Middle frontal gyrus (tissue), 1 donor: ENCODE measurements around the gene OR3A3.
"Not testable (repeated sequence)": the region's sequence is repeated elsewhere in the genome, so short reads cannot be mapped to it uniquely, and the experiment has no call there.

Source experiments
- DNase-seq: peaks from one replicate; pipeline ENCODE4 v3.0.0-alpha.2; 2015; ENCODE audit warnings: low spot score; ENCODE audit errors: extremely low spot score

The OR3A3 gene

GRCh38 chr17:3411070-3411469 is at the start of gene OR3A3:
Gene OR3A3 (plus strand): TSS chr17:3411370.
- DNase-seq = no peak

- not testable (repeated sequence) for DNase-seq
Observed at GRCh38 chr17:3371167-3371566, 40.0 kb upstream of the OR3A3 start.

GRCh38 chr17:3378321-3378720 is 32.8 kb upstream of the OR3A3 start:
- no peak for DNase-seq

- DNase-seq = no peak
Observed at GRCh38 chr17:3381957-3382356, 29.2 kb upstream of the OR3A3 start.

GRCh38 chr17:3385869-3386816 is 25.0 kb upstream of the OR3A3 start, which contains the start of gene OR3A2:
Gene OR3A2 (minus strand): TSS chr17:3386308.
- no peak for DNase-seq

- no peak for DNase-seq
Observed at GRCh38 chr17:3389791-3390190, 21.4 kb upstream of the OR3A3 start.

GRCh38 chr17:3397801-3398200 is 13.4 kb upstream of the OR3A3 start:
- DNase-seq = not testable (repeated sequence)

GRCh38 chr17:3398310-3398709 is 12.9 kb upstream of the OR3A3 start, which contains the start of gene OR1E1:
Gene OR1E1 (minus strand): TSS chr17:3398410. CDS start chr17:3398410, 0 bp downstream.
- DNase-seq = no peak

GRCh38 chr17:3400055-3400454 is 11.1 kb upstream of the OR3A3 start:
- DNase-seq = no peak

- no peak for DNase-seq
Observed at GRCh38 chr17:3401786-3402185, 9.4 kb upstream of the OR3A3 start.

- not testable (repeated sequence) for DNase-seq
Observed at GRCh38 chr17:3403856-3404255, 7.3 kb upstream of the OR3A3 start.

GRCh38 chr17:3412216-3412615 is 1.0 kb downstream of the OR3A3 start:
- DNase-seq = not testable (repeated sequence)

- no peak for DNase-seq
Observed at GRCh38 chr17:3415610-3416009, 4.4 kb downstream of the OR3A3 start.

- DNase-seq = no peak
Observed at GRCh38 chr17:3418222-3418621, 7.1 kb downstream of the OR3A3 start.

GRCh38 chr17:3433215-3433614 is 22.0 kb downstream of the OR3A3 start:
- DNase-seq = not testable (repeated sequence)

- no peak for DNase-seq
Observed at GRCh38 chr17:3433741-3434140, 22.6 kb downstream of the OR3A3 start, which contains the start of gene OR1E2. Gene OR1E2 (minus strand): TSS chr17:3433841. CDS start chr17:3433841, 0 bp downstream.

- DNase-seq = no peak
Observed at GRCh38 chr17:3438368-3438767, 27.2 kb downstream of the OR3A3 start.

GRCh38 chr17:3440451-3440850 is 29.3 kb downstream of the OR3A3 start:
- DNase-seq = no peak

GRCh38 chr17:3447625-3448024 is 36.5 kb downstream of the OR3A3 start:
- DNase-seq = no peak

- no peak for DNase-seq
Observed at GRCh38 chr17:3448059-3448665, 37.0 kb downstream of the OR3A3 start.

- DNase-seq = not testable (repeated sequence)
Observed at GRCh38 chr17:3466355-3466754, 55.2 kb downstream of the OR3A3 start.

- DNase-seq = no peak
Observed at GRCh38 chr17:3469529-3469928, 58.4 kb downstream of the OR3A3 start.
